ENCODE results near the gene TMX2. TPM values are rescaled to one million over a fixed set of nuclear protein-coding genes. Genes with fewer than 3 reads are reported as not detected.

TMX2 gene, protein sequence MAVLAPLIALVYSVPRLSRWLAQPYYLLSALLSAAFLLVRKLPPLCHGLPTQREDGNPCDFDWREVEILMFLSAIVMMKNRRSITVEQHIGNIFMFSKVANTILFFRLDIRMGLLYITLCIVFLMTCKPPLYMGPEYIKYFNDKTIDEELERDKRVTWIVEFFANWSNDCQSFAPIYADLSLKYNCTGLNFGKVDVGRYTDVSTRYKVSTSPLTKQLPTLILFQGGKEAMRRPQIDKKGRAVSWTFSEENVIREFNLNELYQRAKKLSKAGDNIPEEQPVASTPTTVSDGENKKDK
- total RNA-seq = 58.6 to 77.7 TPM (median 59.5 TPM) in 3 replicates
- long read RNA-seq, transcript TMX2-207 (8 exons, 1,697 nt) = minor isoform, 6 of 96 reads
- long read RNA-seq, transcript TMX2-201 (8 exons, 1,631 nt) = major isoform, 71 of 96 reads
- long read RNA-seq, transcript TMX2-202 (7 exons, 1,521 nt) = minor isoform, 7 of 96 reads
- long read RNA-seq, partial matches to known transcripts = 4 of 96 reads
- long read RNA-seq, other reads (novel, unspliced or antisense) = 8 of 96 reads

GRCh38 chr11:57712256-57713150 is at the start of gene TMX2:
TMX2 (plus strand) TSS chr11:57712593; CDS start chr11:57712619, 26 bp downstream.
- Mint-ChIP-seq H3K36me3 (ENCODE audit: low read depth) (peaks cover under 1% of the 10 kb centered on the region), H3K9me3 (ENCODE audit: low read depth) (no peaks in the 10 kb centered on the region), H3K27ac (ENCODE audit: unreplicated experiment) (peak within 1 kb of the TSS; percentile 97), H3K4me1 (ENCODE audit: low read depth) (peaks cover 38% of the 10 kb centered on the region), H3K27me3 (ENCODE audit: low read depth) (no peaks in the 10 kb centered on the region), H3K4me3 (ENCODE audit: unreplicated experiment) (peak within 1 kb of the TSS; percentile 98)
- no peak for TF ChIP-seq CTCF (IDR thresholded peaks at IDR 0.05)
- no peak for DNase-seq (ENCODE audit: low spot score)

DNA sequence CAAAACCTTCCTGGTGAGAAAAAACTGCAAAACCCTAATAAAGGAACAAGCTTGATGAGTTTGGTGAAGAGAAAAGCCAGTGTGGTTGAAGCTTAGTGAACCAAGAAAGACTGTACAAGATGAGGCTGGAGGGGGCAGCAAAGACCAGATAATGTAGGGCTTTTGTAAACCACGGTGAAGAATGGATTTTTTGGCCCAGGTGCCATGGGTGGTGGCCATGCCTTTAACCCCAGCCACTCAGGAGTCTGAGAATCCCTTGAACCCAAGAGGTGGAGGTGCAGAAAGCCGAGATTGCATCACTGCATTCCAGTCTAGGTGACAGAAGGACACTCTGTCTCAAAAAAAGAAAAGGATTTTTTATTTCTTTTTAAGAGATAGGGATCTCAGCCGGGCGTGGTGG is 49.5 kb upstream of the TMX2 start:
- H3K36me3 Mint-ChIP-seq (ENCODE audit: low read depth) = peaks cover 17% of the 10 kb centered on the region
- no peak overlapping the region for H3K27ac Mint-ChIP-seq (ENCODE audit: unreplicated experiment)
- H3K27me3 Mint-ChIP-seq (ENCODE audit: low read depth) = no peaks in the 10 kb centered on the region
- H3K4me3 Mint-ChIP-seq (ENCODE audit: unreplicated experiment) = no peak overlapping the region
- peak; percentile 33 for TF ChIP-seq CTCF (IDR thresholded peaks at IDR 0.05)
- DNase-seq (ENCODE audit: low spot score) = no peak
- H3K9me3 Mint-ChIP-seq (ENCODE audit: low read depth) = no peaks in the 10 kb centered on the region
- H3K4me1 Mint-ChIP-seq (ENCODE audit: low read depth) = peaks cover 16% of the 10 kb centered on the region

GRCh38 chr11:57663975-57664374 is 48.4 kb upstream of the TMX2 start:
- no peak for TF ChIP-seq CTCF (IDR thresholded peaks at IDR 0.05)
- H3K9me3 Mint-ChIP-seq (ENCODE audit: low read depth) = no peaks in the 10 kb centered on the region
- H3K4me1 Mint-ChIP-seq (ENCODE audit: low read depth) = peaks cover 10% of the 10 kb centered on the region
- no peak for DNase-seq (ENCODE audit: low spot score)
- H3K27me3 Mint-ChIP-seq (ENCODE audit: low read depth) = no peaks in the 10 kb centered on the region
- H3K27ac Mint-ChIP-seq (ENCODE audit: unreplicated experiment) = no peak overlapping the region
- no peak overlapping the region for H3K4me3 Mint-ChIP-seq (ENCODE audit: unreplicated experiment)
- H3K36me3 Mint-ChIP-seq (ENCODE audit: low read depth) = peaks cover 17% of the 10 kb centered on the region

GRCh38 chr11:57667117-57667735 is 45.2 kb upstream of the TMX2 start:
- DNase-seq (ENCODE audit: low spot score) = peak; percentile 97
- Mint-ChIP-seq H3K9me3 (ENCODE audit: low read depth) (no peaks in the 10 kb centered on the region), H3K27ac (ENCODE audit: unreplicated experiment) (peak overlapping the region; percentile 100), H3K4me3 (ENCODE audit: unreplicated experiment) (peak overlapping the region; percentile 87), H3K27me3 (ENCODE audit: low read depth) (no peaks in the 10 kb centered on the region), H3K4me1 (ENCODE audit: low read depth) (peaks cover 24% of the 10 kb centered on the region), H3K36me3 (ENCODE audit: low read depth) (peaks cover 2% of the 10 kb centered on the region)
- no peak for TF ChIP-seq CTCF (IDR thresholded peaks at IDR 0.05)
